Measurements from ENCODE around the gene RPL4.

RPL4 gene

DNA sequence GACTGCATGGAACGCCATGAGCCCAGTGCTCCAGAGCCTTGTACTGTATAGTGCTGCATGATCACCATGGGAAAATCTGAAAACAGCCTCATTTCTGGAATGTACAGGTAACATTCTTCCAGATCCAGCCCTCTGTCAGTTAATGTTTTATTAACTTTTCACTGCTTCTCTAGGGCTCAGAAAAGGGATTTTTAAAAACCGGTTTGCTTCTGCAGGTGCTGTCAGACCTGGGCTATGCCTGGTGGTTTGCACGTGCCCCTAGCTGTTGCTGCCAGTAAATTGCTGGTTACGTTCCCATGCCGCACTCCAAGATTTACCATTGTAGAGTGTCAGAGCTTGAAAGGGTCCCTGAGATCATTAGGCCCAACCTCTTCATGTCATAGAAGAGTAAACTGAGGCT is 16.1 kb downstream of the RPL4 start:
- H3K27ac ChIP-seq: no peak overlapping the region
- no peak for TF ChIP-seq ZFX (IDR thresholded peaks at IDR 0.05; ENCODE audit: borderline replicate concordance)
- TF ChIP-seq, protein P1, sequence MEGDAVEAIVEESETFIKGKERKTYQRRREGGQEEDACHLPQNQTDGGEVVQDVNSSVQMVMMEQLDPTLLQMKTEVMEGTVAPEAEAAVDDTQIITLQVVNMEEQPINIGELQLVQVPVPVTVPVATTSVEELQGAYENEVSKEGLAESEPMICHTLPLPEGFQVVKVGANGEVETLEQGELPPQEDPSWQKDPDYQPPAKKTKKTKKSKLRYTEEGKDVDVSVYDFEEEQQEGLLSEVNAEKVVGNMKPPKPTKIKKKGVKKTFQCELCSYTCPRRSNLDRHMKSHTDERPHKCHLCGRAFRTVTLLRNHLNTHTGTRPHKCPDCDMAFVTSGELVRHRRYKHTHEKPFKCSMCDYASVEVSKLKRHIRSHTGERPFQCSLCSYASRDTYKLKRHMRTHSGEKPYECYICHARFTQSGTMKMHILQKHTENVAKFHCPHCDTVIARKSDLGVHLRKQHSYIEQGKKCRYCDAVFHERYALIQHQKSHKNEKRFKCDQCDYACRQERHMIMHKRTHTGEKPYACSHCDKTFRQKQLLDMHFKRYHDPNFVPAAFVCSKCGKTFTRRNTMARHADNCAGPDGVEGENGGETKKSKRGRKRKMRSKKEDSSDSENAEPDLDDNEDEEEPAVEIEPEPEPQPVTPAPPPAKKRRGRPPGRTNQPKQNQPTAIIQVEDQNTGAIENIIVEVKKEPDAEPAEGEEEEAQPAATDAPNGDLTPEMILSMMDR (IDR thresholded peaks at IDR 0.05): no peak

DNA sequence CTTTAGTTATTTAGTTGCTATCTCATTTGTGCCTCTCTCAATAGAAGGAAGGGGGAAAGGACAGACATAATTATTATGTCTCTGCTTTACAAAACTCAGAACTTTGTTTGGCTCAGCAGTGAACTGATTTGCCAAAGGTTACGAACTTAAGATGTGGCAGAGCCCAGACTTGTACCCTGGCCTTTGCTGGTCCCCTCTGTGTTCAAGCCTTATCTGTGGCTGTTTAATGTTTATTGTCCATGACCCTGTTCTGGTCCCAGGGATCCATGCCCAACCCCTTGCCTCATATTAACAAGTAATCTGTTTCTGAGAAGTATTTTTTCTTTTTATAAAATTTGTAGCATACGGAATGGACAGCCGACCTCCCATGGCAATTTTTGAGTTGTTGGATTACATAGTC is 17.8 kb downstream of the RPL4 start:
- no peak overlapping the region for H3K27ac ChIP-seq
- TF ChIP-seq, protein P1 (IDR thresholded peaks at IDR 0.05): no peak
- no peak for TF ChIP-seq ZFX (IDR thresholded peaks at IDR 0.05; ENCODE audit: borderline replicate concordance)

DNA sequence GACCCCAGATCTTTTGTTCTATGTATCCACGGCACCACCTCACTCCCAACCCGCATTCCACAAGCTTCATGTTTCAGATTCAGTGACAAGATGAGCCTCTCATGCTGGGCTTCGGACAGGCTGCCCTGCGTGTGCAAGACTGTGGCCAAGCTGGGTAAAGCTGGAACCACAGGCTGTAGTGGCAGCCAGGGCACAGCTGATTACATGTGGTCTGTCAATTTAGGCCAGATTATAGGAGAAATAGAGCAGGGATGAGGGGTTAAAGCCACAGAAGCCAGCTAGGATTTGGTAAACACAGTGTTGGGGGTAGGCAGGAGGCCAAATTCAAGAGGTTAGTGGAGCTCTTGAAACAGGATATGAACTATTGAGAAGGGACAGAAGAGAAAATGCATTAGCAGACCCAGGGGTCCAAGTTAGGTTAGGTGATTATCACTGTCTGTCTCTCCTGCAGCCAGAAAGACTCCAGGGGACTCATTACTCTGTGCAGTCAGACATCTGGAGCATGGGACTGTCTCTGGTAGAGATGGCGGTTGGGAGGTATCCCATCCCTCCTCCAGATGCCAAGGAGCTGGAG is 20.0 kb downstream of the RPL4 start:
- no peak for TF ChIP-seq ZFX (IDR thresholded peaks at IDR 0.05; ENCODE audit: borderline replicate concordance)
- TF ChIP-seq, protein P1 (IDR thresholded peaks at IDR 0.05): no peak
- H3K27ac ChIP-seq: no peak overlapping the region

DNA sequence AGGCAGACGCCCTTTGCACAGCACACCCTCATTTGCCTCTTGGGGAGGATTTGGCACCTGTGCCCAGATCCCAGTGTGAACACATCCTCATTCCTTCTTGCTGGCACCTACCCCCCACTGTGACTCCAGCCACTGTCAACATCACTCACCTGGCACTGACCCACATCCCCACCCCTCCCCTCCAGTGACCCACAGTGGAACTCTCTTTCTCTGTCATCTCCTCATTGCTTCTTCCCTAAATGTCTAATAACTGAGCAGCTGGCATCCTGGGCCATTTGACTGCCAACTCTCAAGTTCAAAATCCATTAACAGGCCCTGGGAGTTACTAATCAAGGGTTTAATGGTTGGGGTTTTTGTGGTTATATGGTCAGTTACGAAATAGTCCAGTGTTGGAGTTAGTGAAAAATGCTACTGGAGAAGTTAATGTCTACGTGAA is 21.5 kb downstream of the RPL4 start:
- H3K27ac ChIP-seq: peak overlapping the region; percentile 47
- no peak for TF ChIP-seq ZFX (IDR thresholded peaks at IDR 0.05; ENCODE audit: borderline replicate concordance)
- TF ChIP-seq, protein P1 (IDR thresholded peaks at IDR 0.05): no peak

DNA sequence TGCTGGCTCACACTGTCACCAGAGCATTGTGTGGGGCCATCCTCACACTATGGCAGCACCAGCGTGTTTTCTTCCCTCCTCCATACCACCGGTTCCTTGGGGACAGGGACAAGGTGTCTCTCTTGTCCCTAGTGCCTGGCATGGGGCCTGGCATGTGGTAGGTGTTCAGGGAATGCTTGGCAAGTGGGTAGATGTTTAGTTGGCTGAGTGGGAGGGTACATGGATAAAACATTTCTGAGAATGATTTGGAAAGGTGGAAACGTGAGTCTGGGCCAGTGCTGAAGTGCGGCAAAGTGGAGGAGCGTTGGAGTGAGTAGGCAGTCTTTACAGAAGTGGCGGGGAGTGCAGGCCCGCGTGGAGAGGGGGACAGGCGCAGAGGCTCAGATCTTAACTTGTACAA is 22.1 kb downstream of the RPL4 start:
- peak overlapping the region; percentile 47 for H3K27ac ChIP-seq

DNA sequence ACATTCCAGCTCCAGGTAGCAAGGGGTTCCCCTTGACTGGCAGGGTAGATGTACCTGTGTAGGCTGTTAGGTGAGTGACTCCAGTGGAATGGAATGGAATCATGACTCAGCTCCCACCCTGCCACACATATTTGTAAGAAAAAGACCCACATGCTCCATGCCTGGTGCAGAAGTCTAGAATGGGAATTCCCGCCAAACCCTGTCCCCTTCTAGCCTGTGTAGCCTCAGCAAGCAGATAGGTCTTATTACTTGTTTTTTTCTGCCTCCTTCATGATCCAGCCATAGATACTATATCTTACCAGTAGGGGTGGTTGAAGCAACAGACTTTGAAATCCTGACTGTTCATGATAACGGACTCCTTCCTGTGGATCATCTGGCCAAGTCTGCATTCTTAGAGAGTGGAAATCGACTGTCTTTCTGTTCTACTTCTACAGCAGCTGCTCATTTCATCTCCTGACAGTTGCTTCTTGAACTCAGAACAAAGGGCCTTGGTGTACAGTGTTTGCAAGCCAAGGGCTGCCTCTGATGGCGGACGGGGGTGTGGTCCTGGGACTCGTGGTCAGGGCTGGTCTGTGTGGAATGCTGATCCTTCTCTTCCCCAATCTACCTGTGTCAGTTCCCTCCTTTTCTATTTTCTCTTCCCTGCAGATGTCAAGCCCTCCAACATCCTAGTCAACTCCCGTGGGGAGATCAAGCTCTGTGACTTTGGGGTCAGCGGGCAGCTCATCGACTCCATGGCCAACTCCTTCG is 23.4 kb downstream of the RPL4 start:
- TF ChIP-seq, protein P1 (IDR thresholded peaks at IDR 0.05): no peak
- no peak for TF ChIP-seq ZFX (IDR thresholded peaks at IDR 0.05; ENCODE audit: borderline replicate concordance)
- H3K27ac ChIP-seq: no peak overlapping the region

More for the DNA sequence above, 22.1 kb downstream of the RPL4 start:
- no peak for TF ChIP-seq ZFX (IDR thresholded peaks at IDR 0.05; ENCODE audit: borderline replicate concordance)
- TF ChIP-seq, protein P1 (IDR thresholded peaks at IDR 0.05): no peak

DNA sequence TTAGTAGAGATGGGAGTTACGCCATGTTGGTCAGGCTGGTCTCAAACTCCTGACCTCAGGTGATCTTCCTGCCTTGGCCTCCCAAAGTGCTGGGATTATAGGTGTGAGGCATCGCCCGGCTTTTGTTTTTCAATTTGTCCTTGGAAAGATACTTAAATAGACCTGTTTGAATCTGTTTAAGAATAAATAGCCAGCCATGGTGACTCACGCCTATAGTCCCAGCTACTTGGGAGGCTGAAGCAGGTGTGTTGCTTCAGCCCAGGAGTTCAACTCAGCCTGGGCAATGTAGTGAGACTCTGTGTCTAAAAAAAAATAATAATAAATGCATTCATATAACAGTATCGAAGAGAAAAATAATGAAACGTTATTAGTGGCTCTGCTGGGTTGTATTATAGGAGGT is 24.4 kb downstream of the RPL4 start:
- no peak for TF ChIP-seq ZFX (IDR thresholded peaks at IDR 0.05; ENCODE audit: borderline replicate concordance)
- TF ChIP-seq, protein P1 (IDR thresholded peaks at IDR 0.05): no peak
- no peak overlapping the region for H3K27ac ChIP-seq

Data from 22Rv1 (cell line).